ENCODE results near the gene CAPN12. TPM values are rescaled to one million over a fixed set of nuclear protein-coding genes. Genes with fewer than 3 reads are reported as not detected.

The CAPN12 gene
- total RNA-seq, 1 donor from 2014 or later = 18.2 TPM

GRCh38 chr19:38691938-38692457, 52.3 kb downstream of the CAPN12 start:
- ATAC-seq = peak; percentile 74 to 76
- Histone ChIP-seq H3K36me3 (peaks cover 22% of the 10 kb centered on the region), H3K4me3 (no peak overlapping the region), H3K27me3 (ENCODE audit: low read depth) (no peaks in the 10 kb centered on the region), H3K9me3 (no peaks in the 10 kb centered on the region), H3K4me1 (peaks cover 99% of the 10 kb centered on the region), H3K27ac (peak overlapping the region; percentile 79)
- intact Hi-C loops (cut with DNase I) = no loop called here
- TF ChIP-seq CTCF (IDR thresholded peaks at IDR 0.05) = no peak
- DNase-seq = peak; percentile 71

GRCh38 chr19:38690832-38691231, 53.4 kb downstream of the CAPN12 start:
- no peak for ATAC-seq
- H3K27ac ChIP-seq = peak overlapping the region; percentile 79
- DNase-seq = no peak
- intact Hi-C loops (cut with DNase I) = no loop called here
- H3K36me3 ChIP-seq = peaks cover 13% of the 10 kb centered on the region
- H3K9me3 ChIP-seq = no peaks in the 10 kb centered on the region
- H3K4me1 ChIP-seq = peaks cover 99% of the 10 kb centered on the region
- H3K4me3 ChIP-seq = no peak overlapping the region
- no peaks in the 10 kb centered on the region for H3K27me3 ChIP-seq (ENCODE audit: low read depth)
- no peak for TF ChIP-seq CTCF (IDR thresholded peaks at IDR 0.05)

- H3K36me3 ChIP-seq = peaks cover 13% of the 10 kb centered on the region
- ATAC-seq (no peak), DNase-seq (no peak)
- H3K4me3 ChIP-seq = no peak overlapping the region
- H3K27ac ChIP-seq = peak overlapping the region; percentile 27
- intact Hi-C loops (cut with DNase I) = no loop called here
- H3K9me3 ChIP-seq = no peaks in the 10 kb centered on the region
- no peaks in the 10 kb centered on the region for H3K27me3 ChIP-seq (ENCODE audit: low read depth)
- TF ChIP-seq CTCF (IDR thresholded peaks at IDR 0.05) = no peak
- H3K4me1 ChIP-seq = peaks cover 99% of the 10 kb centered on the region
Measured at GRCh38 chr19:38690146-38690545, 54.1 kb downstream of the CAPN12 start.

GRCh38 chr19:38687837-38688378, 56.4 kb downstream of the CAPN12 start:
- intact Hi-C loops (cut with DNase I) = no loop called here
- H3K27me3 ChIP-seq (ENCODE audit: low read depth) = no peaks in the 10 kb centered on the region
- peaks cover 6% of the 10 kb centered on the region for H3K36me3 ChIP-seq
- no peak for TF ChIP-seq CTCF (IDR thresholded peaks at IDR 0.05)
- no peaks in the 10 kb centered on the region for H3K9me3 ChIP-seq
- DNase-seq = no peak
- peak overlapping the region; percentile 55 for H3K27ac ChIP-seq
- peaks cover 99% of the 10 kb centered on the region for H3K4me1 ChIP-seq
- ATAC-seq = no peak
- H3K4me3 ChIP-seq = no peak overlapping the region

- Histone ChIP-seq H3K36me3 (no peaks in the 10 kb centered on the region), H3K9me3 (no peaks in the 10 kb centered on the region), H3K27me3 (ENCODE audit: low read depth) (no peaks in the 10 kb centered on the region), H3K4me1 (peaks cover 99% of the 10 kb centered on the region), H3K4me3 (no peak overlapping the region), H3K27ac (peak overlapping the region; percentile 91)
- DNase-seq = no peak
- no peak for TF ChIP-seq CTCF (IDR thresholded peaks at IDR 0.05)
- intact Hi-C loops (cut with DNase I) = no loop called here
- ATAC-seq = no peak
Measured at GRCh38 chr19:38686530-38686888, 57.8 kb downstream of the CAPN12 start.

All from lower lobe of right lung (tissue), 2 donors.